Loucy (cell line): ENCODE measurements around the gene TMBIM6.

Source experiments
- EZH2phosphoT487 ChIP-seq: fragments of 200-600 bp; IDR thresholded peaks from 2 replicates; pipeline ENCODE4 v1.6.1; 2018; ENCODE audit warnings: antibody characterized with exemption, mild to moderate bottlenecking, moderate library complexity, borderline replicate concordance
- TF ChIP-seq, protein P1 (sequence below): fragments of 200-600 bp; sonication (generic); conservative IDR thresholded peaks from 2 replicates; pipeline ENCODE4 v1.5.1; 2014; ENCODE audit warnings: mild to moderate bottlenecking, antibody characterized with exemption, low read length

DNA sequence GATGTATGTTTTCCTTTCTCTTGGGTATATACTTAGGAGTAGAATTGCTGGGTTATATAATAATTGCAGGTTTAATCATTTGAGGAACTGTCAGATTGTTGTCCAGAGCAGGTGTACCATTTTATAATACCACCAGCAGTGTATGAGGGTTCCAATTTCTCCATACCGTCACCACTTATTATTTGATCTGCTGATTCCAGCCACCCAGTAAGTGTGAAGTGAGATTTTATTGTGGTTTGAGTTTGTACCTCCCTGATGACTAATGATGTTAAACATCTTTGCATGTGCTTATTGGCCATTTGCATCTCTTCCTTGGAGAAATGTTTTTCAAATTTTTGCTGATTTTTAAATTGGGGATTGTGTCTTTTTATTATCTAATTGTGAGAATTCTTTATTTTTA lies 71.8 kb downstream of the TMBIM6 start:
- TF ChIP-seq, protein P1, sequence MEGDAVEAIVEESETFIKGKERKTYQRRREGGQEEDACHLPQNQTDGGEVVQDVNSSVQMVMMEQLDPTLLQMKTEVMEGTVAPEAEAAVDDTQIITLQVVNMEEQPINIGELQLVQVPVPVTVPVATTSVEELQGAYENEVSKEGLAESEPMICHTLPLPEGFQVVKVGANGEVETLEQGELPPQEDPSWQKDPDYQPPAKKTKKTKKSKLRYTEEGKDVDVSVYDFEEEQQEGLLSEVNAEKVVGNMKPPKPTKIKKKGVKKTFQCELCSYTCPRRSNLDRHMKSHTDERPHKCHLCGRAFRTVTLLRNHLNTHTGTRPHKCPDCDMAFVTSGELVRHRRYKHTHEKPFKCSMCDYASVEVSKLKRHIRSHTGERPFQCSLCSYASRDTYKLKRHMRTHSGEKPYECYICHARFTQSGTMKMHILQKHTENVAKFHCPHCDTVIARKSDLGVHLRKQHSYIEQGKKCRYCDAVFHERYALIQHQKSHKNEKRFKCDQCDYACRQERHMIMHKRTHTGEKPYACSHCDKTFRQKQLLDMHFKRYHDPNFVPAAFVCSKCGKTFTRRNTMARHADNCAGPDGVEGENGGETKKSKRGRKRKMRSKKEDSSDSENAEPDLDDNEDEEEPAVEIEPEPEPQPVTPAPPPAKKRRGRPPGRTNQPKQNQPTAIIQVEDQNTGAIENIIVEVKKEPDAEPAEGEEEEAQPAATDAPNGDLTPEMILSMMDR: no peak
- TF ChIP-seq EZH2phosphoT487: no peak
